PC-3 (cell line): ENCODE results near the gene ASCC3. TPM values are rescaled to one million over a fixed set of nuclear protein-coding genes. Genes with fewer than 3 reads are reported as not detected.

ENCODE experiments used
- ATAC-seq: fragments of 200-7000 bp; cut with Tn5 transposase; 2 replicates; pipeline ENCODE4 v1.9.1; 2020; ENCODE audit warnings: mild to moderate bottlenecking, moderate library complexity
- BruUV-seq: library from RNA; stranded (reverse); fragments of 400-500 nt; replicated peaks from 2 replicates; lab custom pipeline; 2021; lab: Mats Ljungman, UMichigan
- CTCF ChIA-PET: fragments of 300-600 bp; sonication (Branson Sonifier 250); formaldehyde crosslinking; loops from one replicate; lab custom pipeline; 2022; ENCODE audit warnings: antibody characterized with exemption; lab: Charles Lee
- POLR2A ChIA-PET: fragments of 300-600 bp; sonication (Branson Sonifier 250); formaldehyde crosslinking; loops from one replicate; lab custom pipeline; 2022; ENCODE audit warnings: antibody characterized with exemption; ENCODE audit not compliant: unreplicated experiment; lab: Charles Lee
- DNase-seq: peaks from one replicate; pipeline ENCODE4 v3.0.0-alpha.2; 2015
- H2AFZ ChIP-seq: fragments of 300-600 bp; sonication (generic); 2 replicates; pipeline ENCODE4 v1.6.0; 2016; ENCODE audit warnings: antibody characterized with exemption, low read length
- H3F3A ChIP-seq: fragments of 300-600 bp; sonication (generic); one replicate; pipeline ENCODE4 v1.6.0; 2017; ENCODE audit warnings: antibody characterized with exemption, low read length, control low read depth, mild to moderate bottlenecking; ENCODE audit not compliant: unreplicated experiment
- H3K27ac ChIP-seq: fragments of 300-600 bp; sonication (generic); 2 replicates; pipeline ENCODE4 v1.5.1; 2016; ENCODE audit warnings: mild to moderate bottlenecking, low read length
- H3K27me3 ChIP-seq: fragments of 300-600 bp; sonication (generic); 2 replicates; pipeline ENCODE4 v1.6.1; 2016; ENCODE audit warnings: low read length, mixed read lengths
- H3K36me3 ChIP-seq: fragments of 300-600 bp; sonication (generic); 2 replicates; pipeline ENCODE4 v1.6.1; 2016; ENCODE audit warnings: low read depth, mixed run types, low read length, mixed read lengths
- H3K4me1 ChIP-seq: fragments of 300-600 bp; sonication (generic); 2 replicates; pipeline ENCODE4 v1.5.1; 2016; ENCODE audit warnings: low read length; ENCODE audit not compliant: insufficient read depth
- H3K4me2 ChIP-seq: fragments of 300-600 bp; sonication (generic); 2 replicates; pipeline ENCODE4 v1.6.0; 2016; ENCODE audit warnings: low read length
- H3K4me3 ChIP-seq: fragments of 300-600 bp; sonication (generic); 2 replicates; pipeline ENCODE4 v1.5.1; 2016; ENCODE audit warnings: mild to moderate bottlenecking, low read length, mixed read lengths
- H3K79me2 ChIP-seq: fragments of 300-600 bp; sonication (generic); 2 replicates; pipeline ENCODE4 v1.6.1; 2017; ENCODE audit warnings: low read length, mixed read lengths
- H3K9ac ChIP-seq: fragments of 300-600 bp; sonication (generic); 2 replicates; pipeline ENCODE4 v1.6.0; 2016; ENCODE audit warnings: mild to moderate bottlenecking, low read length
- H3K9me2 ChIP-seq: fragments of 300-600 bp; sonication (generic); replicated peaks from 2 replicates; pipeline ENCODE4 v1.6.1; 2016; ENCODE audit warnings: mixed run types, low read length, mixed read lengths
- H3K9me3 ChIP-seq: fragments of 300-600 bp; sonication (generic); 2 replicates; pipeline ENCODE4 v1.6.1; 2016; ENCODE audit warnings: low read length, mixed read lengths
- H4K20me1 ChIP-seq: fragments of 300-600 bp; sonication (generic); 2 replicates; pipeline ENCODE4 v1.6.1; 2016; ENCODE audit warnings: low read length, mixed read lengths
- CTCF ChIP-seq: fragments of 300-600 bp; sonication (generic); conservative IDR thresholded peaks from 2 replicates; pipeline ENCODE4 v1.5.1; 2017; ENCODE audit warnings: antibody characterized with exemption, low read depth, mild to moderate bottlenecking, low read length
- EZH2 ChIP-seq: fragments of 300-600 bp; sonication (generic); IDR thresholded peaks from one replicate; pipeline ENCODE4 v1.6.1; 2017; ENCODE audit warnings: antibody characterized with exemption, mild to moderate bottlenecking, low read length; ENCODE audit not compliant: unreplicated experiment
- EZH2phosphoT487 ChIP-seq: fragments of 300-600 bp; sonication (generic); IDR thresholded peaks from 2 replicates; pipeline ENCODE4 v1.6.1; 2018; ENCODE audit warnings: mild to moderate bottlenecking, antibody characterized with exemption, low read length, borderline replicate concordance
- intact Hi-C: fragments of 100-400 bp; cut with micrococcal nuclease; formaldehyde crosslinking; loops from 2 replicates; pipeline ENCODE4 v1.9.0; 2023
- total RNA-seq: library from RNA; depleted of rRNA; stranded (reverse); fragments of >200 nt; gene quantifications from 2 replicates; pipeline ENCODE4 v1.2.3, GENCODE V29; 2014

ASCC3 gene
- total RNA-seq, 1 experiment from 2014 or later = 27.7 TPM

DNA sequence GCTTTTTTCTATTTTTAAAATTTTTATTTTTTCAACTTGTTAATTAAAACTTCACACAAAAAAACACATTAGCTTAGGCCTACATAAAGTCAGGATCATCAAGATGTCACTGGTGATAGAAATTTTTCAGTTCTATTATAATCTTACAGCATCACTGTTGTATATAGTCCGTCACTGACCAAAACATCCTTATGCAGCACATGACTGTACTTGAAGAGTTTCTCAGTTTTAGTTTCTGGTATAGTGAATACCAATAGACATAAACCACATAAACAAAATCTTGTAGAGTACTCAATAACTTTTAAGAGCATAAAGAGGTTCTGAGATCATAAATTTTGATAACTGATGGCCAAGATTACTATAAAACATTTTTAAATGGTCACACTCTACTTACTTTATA, 71.8 kb downstream of the ASCC3 start:
- peak overlapping the region; percentile 44; the same call in 1 of the 2 replicates for H3K4me2 ChIP-seq
- DNase-seq (no peak), ATAC-seq (0 out of 2 replicates have a peak, but pooled peaks have one; percentile 29)
- TF ChIP-seq CTCF = no peak
- TF ChIP-seq EZH2 = no peak
- H3K9me2 ChIP-seq = no peaks in the 10 kb centered on the region
- no peaks in the 10 kb centered on the region for H3K27me3 ChIP-seq
- H3K27ac ChIP-seq = peak overlapping the region; percentile 19; the same call in 1 of the 2 replicates
- POLR2A ChIA-PET = no interaction called here
- peaks cover 9% of the 10 kb centered on the region for H3K4me1 ChIP-seq
- H2AFZ ChIP-seq = no peak overlapping the region
- no peaks in the 10 kb centered on the region for H3K9me3 ChIP-seq
- H3K79me2 ChIP-seq = peaks cover 21% of the 10 kb centered on the region; the same call in 1 of the 2 replicates
- no peaks in the 10 kb centered on the region for H3K36me3 ChIP-seq
- intact Hi-C loops = loop anchor here (10.0 kb wide), 1 partner anchor 275 kb away; no protein-coding TSS in a partner anchor
- no TSS peak for BruUV-seq
- 0 out of 2 replicates have a peak overlapping the region, but pooled peaks have one; percentile 10 for H3K9ac ChIP-seq
- CTCF ChIA-PET = no interaction called here
- H3F3A ChIP-seq = no peaks in the 10 kb centered on the region
- H3K4me3 ChIP-seq = no peak overlapping the region
- H4K20me1 ChIP-seq = no peaks in the 10 kb centered on the region

DNA sequence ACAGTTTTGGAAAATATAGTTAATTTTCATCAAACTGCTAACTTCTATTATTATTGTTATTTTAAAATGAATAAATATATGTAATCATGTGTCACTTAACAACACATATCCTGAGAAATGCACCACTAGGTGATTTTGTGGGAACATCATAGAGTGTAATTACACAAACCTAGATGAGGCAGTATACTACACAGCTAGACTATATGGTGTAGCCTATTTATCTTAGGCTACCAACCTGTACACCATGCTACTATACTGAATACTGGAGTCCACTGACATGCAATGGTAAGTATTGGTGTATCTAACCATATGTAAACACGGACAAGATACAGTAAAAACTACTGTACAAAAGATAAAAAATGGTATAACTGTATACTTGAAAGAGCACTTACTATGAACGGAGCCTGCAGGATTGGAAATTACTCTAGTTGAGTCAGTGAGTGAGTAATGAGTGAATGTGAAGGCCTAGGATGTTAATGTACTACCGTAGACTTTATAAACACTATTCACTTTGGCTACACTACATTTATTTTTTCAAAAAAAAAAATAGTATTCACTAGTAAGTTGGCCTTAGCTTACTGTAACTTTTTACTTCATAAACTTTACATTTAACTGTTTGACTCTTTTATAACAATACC, 72.4 kb downstream of the ASCC3 start:
- Histone ChIP-seq H3K4me3 (no peak overlapping the region), H3K4me1 (peaks cover 14% of the 10 kb centered on the region), H3K27me3 (no peaks in the 10 kb centered on the region), H3K4me2 (peak overlapping the region; percentile 44; the same call in 1 of the 2 replicates), H3F3A (no peaks in the 10 kb centered on the region), H2AFZ (0 out of 2 replicates have a peak overlapping the region, but pooled peaks have one; percentile 18), H3K79me2 (peaks cover 21% of the 10 kb centered on the region; the same call in 1 of the 2 replicates), H3K27ac (peak overlapping the region; percentile 19; the same call in 1 of the 2 replicates), H3K9ac (0 out of 2 replicates have a peak overlapping the region, but pooled peaks have one; percentile 10), H4K20me1 (no peaks in the 10 kb centered on the region), H3K9me2 (no peaks in the 10 kb centered on the region), H3K9me3 (no peaks in the 10 kb centered on the region), H3K36me3 (no peaks in the 10 kb centered on the region)
- ATAC-seq = peak; percentile 94
- no TSS peak for BruUV-seq
- TF ChIP-seq EZH2phosphoT487 = no peak
- CTCF ChIA-PET = no interaction called here
- peak; percentile 46 for DNase-seq
- intact Hi-C loops = loop anchor here (10.0 kb wide), 1 partner anchor 276 kb away; no protein-coding TSS in a partner anchor
- POLR2A ChIA-PET = no interaction called here

DNA sequence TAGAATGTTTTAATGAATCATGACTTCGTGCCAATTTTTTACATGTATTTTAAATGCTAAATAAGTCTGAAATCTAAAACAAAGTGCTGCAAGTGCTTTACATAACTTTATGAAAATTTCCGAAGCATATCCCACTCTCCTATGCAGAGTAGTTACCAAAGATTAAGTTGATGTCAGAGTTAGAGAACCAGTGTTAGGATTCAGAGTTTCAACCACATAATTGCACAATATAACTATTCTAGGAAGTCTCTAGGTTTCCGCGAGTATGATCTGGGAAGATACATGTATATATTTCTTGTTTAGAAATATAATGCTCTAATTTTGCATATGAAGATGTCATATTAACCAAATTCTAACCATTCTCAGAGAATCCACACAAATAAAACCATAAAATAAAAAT, 74.8 kb downstream of the ASCC3 start:
- no peaks in the 10 kb centered on the region for H3K27me3 ChIP-seq
- TF ChIP-seq EZH2phosphoT487 (no peak), CTCF (no peak), EZH2 (no peak)
- H3K9me2 ChIP-seq = no peaks in the 10 kb centered on the region
- H3F3A ChIP-seq = no peaks in the 10 kb centered on the region
- H3K79me2 ChIP-seq = peaks cover 33% of the 10 kb centered on the region
- H2AFZ ChIP-seq = no peak overlapping the region
- H3K9ac ChIP-seq = no peak overlapping the region
- H3K9me3 ChIP-seq = no peaks in the 10 kb centered on the region
- H3K4me2 ChIP-seq = no peak overlapping the region
- POLR2A ChIA-PET = no interaction called here
- no peaks in the 10 kb centered on the region for H4K20me1 ChIP-seq
- intact Hi-C loops = loop anchor here (10.0 kb wide), 1 partner anchor 279 kb away; no protein-coding TSS in a partner anchor
- peaks cover 28% of the 10 kb centered on the region for H3K4me1 ChIP-seq
- BruUV-seq = no TSS peak
- no peak overlapping the region for H3K27ac ChIP-seq
- H3K36me3 ChIP-seq = no peaks in the 10 kb centered on the region
- H3K4me3 ChIP-seq = no peak overlapping the region
- CTCF ChIA-PET = no interaction called here
- DNase-seq = no peak
- no peak for ATAC-seq
